CD14-positive monocyte (primary cell): ENCODE results near the gene RAMACL. TPM values are rescaled to one million over a fixed set of nuclear protein-coding genes. Genes with fewer than 3 reads are reported as not detected.
"Not testable (repeated sequence)": the region's sequence is repeated elsewhere in the genome, so short reads cannot be mapped to it uniquely, and the experiment has no call there.

Experiments used
- DNase-seq, 3 donors: peaks; one replicate each; pipeline ENCODE4 v3.0.0-alpha.2; 2011 to 2022
- H2AFZ ChIP-seq: 2 replicates; pipeline ENCODE4 v1.6.0; 2012; ENCODE audit warnings: mild to moderate bottlenecking, low read depth, low read length, inconsistent platforms; ENCODE audit not compliant: insufficient read depth, poor library complexity, severe bottlenecking
- H3K27ac ChIP-seq, 2 donors: 1 replicate in 1 of 2; 2 replicates in 1 of 2; pipeline ENCODE4 v1.5.1; 2012 to 2013; ENCODE audit warnings: low read length in 2 of 2, control low read depth in 1 of 2, inconsistent platforms in 1 of 2, low read depth in 1 of 2, mild to moderate bottlenecking in 1 of 2
- H3K27me3 ChIP-seq, 2 donors: one replicate each; pipeline versions ENCODE4 v1.6.0 to v1.6.1; 2011 to 2013; ENCODE audit warnings: low read length in 2 of 2; ENCODE audit not compliant: control insufficient read depth in 2 of 2, insufficient read depth in 2 of 2
- H3K36me3 ChIP-seq, 2 donors: replicated peaks in 1 of 2; 1 replicate in 1 of 2; 2 replicates in 1 of 2; pipeline versions ENCODE4 v1.5.1 to v1.6.1; 2012 to 2013; ENCODE audit warnings: low read length in 2 of 2, control low read depth in 1 of 2, inconsistent platforms in 1 of 2, mild to moderate bottlenecking in 1 of 2; ENCODE audit not compliant: insufficient read depth in 2 of 2, control insufficient read depth in 1 of 2
- H3K4me1 ChIP-seq, 2 donors: 1 replicate in 1 of 2; 2 replicates in 1 of 2; pipeline versions ENCODE4 v1.5.1 to v1.6.1; 2012 to 2013; ENCODE audit warnings: low read length in 2 of 2, control low read depth in 1 of 2, inconsistent platforms in 1 of 2, mild to moderate bottlenecking in 1 of 2, moderate library complexity in 1 of 2; ENCODE audit not compliant: insufficient read depth in 2 of 2, control insufficient read depth in 1 of 2
- H3K4me2 ChIP-seq: replicated peaks from 2 replicates; pipeline ENCODE3; 2012; ENCODE audit warnings: low read length, moderate library complexity, mild to moderate bottlenecking; ENCODE audit not compliant: poor library complexity, severe bottlenecking; ENCODE audit errors: extremely low read depth
- H3K4me3 ChIP-seq, 3 experiments: fragments of 200-600 bp in 1 of 3; sonication (generic) in 1 of 3; replicated peaks in 1 of 3; 1 replicate in 2 of 3; 2 replicates in 1 of 3; pipeline ENCODE4 v1.5.1; 2011 to 2013; ENCODE audit warnings: low read length in 3 of 3, mild to moderate bottlenecking in 3 of 3, control low read depth in 2 of 3, low read depth in 2 of 3, inconsistent platforms in 1 of 3, moderate library complexity in 1 of 3
- H3K79me2 ChIP-seq: 2 replicates; pipeline ENCODE4 v1.6.0; 2012; ENCODE audit warnings: mild to moderate bottlenecking, control low read depth, inconsistent platforms, low read length, moderate library complexity; ENCODE audit not compliant: insufficient read depth
- H3K9ac ChIP-seq: 2 replicates; pipeline ENCODE4 v1.6.0; 2017; ENCODE audit warnings: low read length, mild to moderate bottlenecking; ENCODE audit not compliant: insufficient read depth, poor library complexity, severe bottlenecking
- H3K9me3 ChIP-seq, 2 donors: replicated peaks in 1 of 2; 1 replicate in 1 of 2; 2 replicates in 1 of 2; pipeline versions ENCODE4 v1.5.1 to v1.6.1; 2012 to 2013; ENCODE audit warnings: low read length in 2 of 2, control low read depth in 1 of 2; ENCODE audit not compliant: control insufficient read depth in 1 of 2, insufficient read depth in 1 of 2
- H4K20me1 ChIP-seq: 2 replicates; pipeline ENCODE4 v1.6.0; 2012; ENCODE audit warnings: mild to moderate bottlenecking, low read length, control low read depth, moderate library complexity; ENCODE audit not compliant: insufficient read depth
- H3K27ac Mint-ChIP-seq, 7 donors: one replicate each; pipeline ENCODE4 v1.8.0; 2020; ENCODE audit warnings: mild to moderate bottlenecking in 7 of 7, mixed read lengths in 7 of 7, moderate library complexity in 6 of 7, inconsistent platforms in 2 of 7
- H3K27me3 Mint-ChIP-seq, 3 donors: one replicate each; pipeline ENCODE4 v1.8.0; 2021 to 2022; ENCODE audit warnings: low read depth in 3 of 3, mild to moderate bottlenecking in 3 of 3, mixed read lengths in 3 of 3, moderate library complexity in 3 of 3, inconsistent platforms in 1 of 3
- H3K36me3 Mint-ChIP-seq, 2 donors: one replicate each; pipeline ENCODE4 v1.8.0; 2020; ENCODE audit warnings: mixed read lengths in 2 of 2, inconsistent platforms in 1 of 2, mild to moderate bottlenecking in 1 of 2
- H3K4me1 Mint-ChIP-seq: one replicate; pipeline ENCODE4 v1.8.0; 2020; ENCODE audit warnings: mild to moderate bottlenecking, mixed read lengths
- H3K4me3 Mint-ChIP-seq, 2 donors: one replicate each; pipeline ENCODE4 v1.8.0; 2020; ENCODE audit warnings: mild to moderate bottlenecking in 2 of 2, mixed read lengths in 2 of 2, moderate library complexity in 1 of 2
- H3K9me3 Mint-ChIP-seq, 7 donors: one replicate each; pipeline ENCODE4 v1.8.0; 2020 to 2022; ENCODE audit warnings: mixed read lengths in 7 of 7, mild to moderate bottlenecking in 6 of 7, moderate library complexity in 6 of 7, inconsistent platforms in 2 of 7
- WGBS: methylation state at CpG from one replicate; pipeline ENCODE4 v1.1.5; 2013; ENCODE audit warnings: missing lambda C conversion rate; ENCODE audit not compliant: insufficient coverage; 5-methylcytosine and 5-hydroxymethylcytosine counted together
- intact Hi-C, 2 donors: fragments of 100-400 bp; cut with micrococcal nuclease; formaldehyde crosslinking; loops; one replicate each; pipeline versions ENCODE4 v1.15.0 to v1.15.1; 2023
- polyA plus RNA-seq, 3 donors: library from polyadenylated mRNA; depleted of rRNA in 1 of 3; unstranded in 2 of 3; stranded (reverse) in 1 of 3; fragments of 300-500 nt in 2 of 3; fragments of >200 nt in 1 of 3; fragmentation: Illumina TruSeq in 2 of 3; gene quantifications; 1 replicate in 2 of 3; 2 replicates in 1 of 3; pipeline ENCODE4 v1.2.3, GENCODE V29; 2012 to 2021
- TF ChIP-seq, protein P1 (sequence below): fragments of 200-600 bp; IDR thresholded peaks from one replicate; pipeline ENCODE4 v1.8.0; 2022; ENCODE audit warnings: antibody characterized with exemption, mild to moderate bottlenecking

The RAMACL gene
- polyA plus RNA-seq, 3 donors: 0.05 to 0.33 (median 0.11) TPM

- H3K27ac Mint-ChIP-seq: no peak overlapping the region
- whole genome bisulfite sequencing: no CpG with 5 or more reads among the region's 4 CpGs
Observed at GRCh38 chr6:166539543-166539942, 46.9 kb downstream of the RAMACL start.

GRCh38 chr6:166539011-166539385 is 47.5 kb downstream of the RAMACL start:
- H3K27ac Mint-ChIP-seq, H3K9me3 Mint-ChIP-seq, H2AFZ ChIP-seq, H3K4me3 ChIP-seq, H3K36me3 Mint-ChIP-seq, H3K79me2 ChIP-seq, H3K27me3 Mint-ChIP-seq, H3K9ac ChIP-seq, H3K4me2 ChIP-seq, H4K20me1 ChIP-seq, H3K9me3 ChIP-seq, DNase-seq, H3K36me3 ChIP-seq, intact Hi-C loops, H3K4me1 ChIP-seq, H3K27ac ChIP-seq, H3K4me3 Mint-ChIP-seq, H3K27me3 ChIP-seq: not testable (repeated sequence)
- no CpG with 5 or more reads among the region's 9 CpGs for WGBS
- H3K4me1 Mint-ChIP-seq: peaks cover 18% of the 10 kb centered on the region

More at GRCh38 chr6:166539543-166539942, 46.9 kb downstream of the RAMACL start:
- no peaks in the 10 kb centered on the region for H3K9me3 ChIP-seq
- no peaks in the 10 kb centered on the region for H3K36me3 ChIP-seq
- no peaks in the 10 kb centered on the region for H3K79me2 ChIP-seq
- Mint-ChIP-seq H3K4me1 (peaks cover 18% of the 10 kb centered on the region), H3K27me3 (peaks cover 0 to 5% (median 5%) of the 10 kb centered on the region in 3 donors), H3K9me3 (peaks cover 0 to 5% (median 0%) of the 10 kb centered on the region in 7 donors), H3K36me3 (no peaks in the 10 kb centered on the region), H3K4me3 (no peak overlapping the region)
- intact Hi-C loops: no loop called here
- H3K9ac ChIP-seq: no peak overlapping the region
- no peak for DNase-seq
- H4K20me1 ChIP-seq: no peaks in the 10 kb centered on the region
- H3K4me3 ChIP-seq: no peak overlapping the region
- no peak overlapping the region for H3K4me2 ChIP-seq
- no peak overlapping the region for H2AFZ ChIP-seq
- peaks cover 0 to 4% of the 10 kb centered on the region in 2 donors for H3K4me1 ChIP-seq
- H3K27me3 ChIP-seq: no peaks in the 10 kb centered on the region
- no peak overlapping the region for H3K27ac ChIP-seq
- TF ChIP-seq, protein P1, sequence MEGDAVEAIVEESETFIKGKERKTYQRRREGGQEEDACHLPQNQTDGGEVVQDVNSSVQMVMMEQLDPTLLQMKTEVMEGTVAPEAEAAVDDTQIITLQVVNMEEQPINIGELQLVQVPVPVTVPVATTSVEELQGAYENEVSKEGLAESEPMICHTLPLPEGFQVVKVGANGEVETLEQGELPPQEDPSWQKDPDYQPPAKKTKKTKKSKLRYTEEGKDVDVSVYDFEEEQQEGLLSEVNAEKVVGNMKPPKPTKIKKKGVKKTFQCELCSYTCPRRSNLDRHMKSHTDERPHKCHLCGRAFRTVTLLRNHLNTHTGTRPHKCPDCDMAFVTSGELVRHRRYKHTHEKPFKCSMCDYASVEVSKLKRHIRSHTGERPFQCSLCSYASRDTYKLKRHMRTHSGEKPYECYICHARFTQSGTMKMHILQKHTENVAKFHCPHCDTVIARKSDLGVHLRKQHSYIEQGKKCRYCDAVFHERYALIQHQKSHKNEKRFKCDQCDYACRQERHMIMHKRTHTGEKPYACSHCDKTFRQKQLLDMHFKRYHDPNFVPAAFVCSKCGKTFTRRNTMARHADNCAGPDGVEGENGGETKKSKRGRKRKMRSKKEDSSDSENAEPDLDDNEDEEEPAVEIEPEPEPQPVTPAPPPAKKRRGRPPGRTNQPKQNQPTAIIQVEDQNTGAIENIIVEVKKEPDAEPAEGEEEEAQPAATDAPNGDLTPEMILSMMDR: no peak
